ENCODE data around the gene GCC2.

The GCC2 gene, protein sequence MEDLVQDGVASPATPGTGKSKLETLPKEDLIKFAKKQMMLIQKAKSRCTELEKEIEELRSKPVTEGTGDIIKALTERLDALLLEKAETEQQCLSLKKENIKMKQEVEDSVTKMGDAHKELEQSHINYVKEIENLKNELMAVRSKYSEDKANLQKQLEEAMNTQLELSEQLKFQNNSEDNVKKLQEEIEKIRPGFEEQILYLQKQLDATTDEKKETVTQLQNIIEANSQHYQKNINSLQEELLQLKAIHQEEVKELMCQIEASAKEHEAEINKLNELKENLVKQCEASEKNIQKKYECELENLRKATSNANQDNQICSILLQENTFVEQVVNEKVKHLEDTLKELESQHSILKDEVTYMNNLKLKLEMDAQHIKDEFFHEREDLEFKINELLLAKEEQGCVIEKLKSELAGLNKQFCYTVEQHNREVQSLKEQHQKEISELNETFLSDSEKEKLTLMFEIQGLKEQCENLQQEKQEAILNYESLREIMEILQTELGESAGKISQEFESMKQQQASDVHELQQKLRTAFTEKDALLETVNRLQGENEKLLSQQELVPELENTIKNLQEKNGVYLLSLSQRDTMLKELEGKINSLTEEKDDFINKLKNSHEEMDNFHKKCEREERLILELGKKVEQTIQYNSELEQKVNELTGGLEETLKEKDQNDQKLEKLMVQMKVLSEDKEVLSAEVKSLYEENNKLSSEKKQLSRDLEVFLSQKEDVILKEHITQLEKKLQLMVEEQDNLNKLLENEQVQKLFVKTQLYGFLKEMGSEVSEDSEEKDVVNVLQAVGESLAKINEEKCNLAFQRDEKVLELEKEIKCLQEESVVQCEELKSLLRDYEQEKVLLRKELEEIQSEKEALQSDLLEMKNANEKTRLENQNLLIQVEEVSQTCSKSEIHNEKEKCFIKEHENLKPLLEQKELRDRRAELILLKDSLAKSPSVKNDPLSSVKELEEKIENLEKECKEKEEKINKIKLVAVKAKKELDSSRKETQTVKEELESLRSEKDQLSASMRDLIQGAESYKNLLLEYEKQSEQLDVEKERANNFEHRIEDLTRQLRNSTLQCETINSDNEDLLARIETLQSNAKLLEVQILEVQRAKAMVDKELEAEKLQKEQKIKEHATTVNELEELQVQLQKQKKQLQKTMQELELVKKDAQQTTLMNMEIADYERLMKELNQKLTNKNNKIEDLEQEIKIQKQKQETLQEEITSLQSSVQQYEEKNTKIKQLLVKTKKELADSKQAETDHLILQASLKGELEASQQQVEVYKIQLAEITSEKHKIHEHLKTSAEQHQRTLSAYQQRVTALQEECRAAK (N-terminal part only)

GRCh38 chr2:108448678-108449409, at the start of gene GCC2:
TSS of gene GCC2 (plus strand) at chr2:108449206. CDS start at chr2:108449275, 69 bp downstream.
- DNase-seq (ENCODE audit: low read depth): peak; percentile 64
- peak within 1 kb of the TSS; percentile 71 for H3K4me3 ChIP-seq (ENCODE audit: control insufficient read depth, low read depth, low read length)
- no peak for TF ChIP-seq CTCF (IDR thresholded peaks at IDR 0.05; ENCODE audit: control insufficient read depth, insufficient read depth, low read depth, low read length, missing control alignments)

DNA sequence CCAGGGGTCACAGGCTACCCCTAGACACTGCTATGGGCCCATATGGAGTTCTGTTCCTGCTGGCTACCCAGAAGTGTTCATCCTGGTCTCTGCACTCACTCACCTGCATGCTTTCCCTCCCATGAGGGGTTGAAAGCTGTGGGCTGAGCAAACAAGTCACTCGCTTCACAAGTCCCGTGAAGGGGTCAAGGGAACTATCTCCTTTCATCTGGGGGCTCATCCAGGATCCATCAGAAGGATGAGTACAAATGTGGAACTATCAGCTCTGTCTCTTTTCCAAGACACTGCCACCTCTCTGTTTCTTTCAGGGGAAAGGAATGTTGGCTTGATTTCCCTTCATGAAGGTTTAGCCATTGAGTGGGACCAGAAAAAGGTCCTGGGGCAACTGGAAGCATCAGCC, 49.5 kb upstream of the GCC2 start:
- no peak for DNase-seq (ENCODE audit: low read depth)
- no peak overlapping the region for H3K4me3 ChIP-seq (ENCODE audit: control insufficient read depth, low read depth, low read length)
- no peak for TF ChIP-seq CTCF (IDR thresholded peaks at IDR 0.05; ENCODE audit: control insufficient read depth, insufficient read depth, low read depth, low read length, missing control alignments)

DNA sequence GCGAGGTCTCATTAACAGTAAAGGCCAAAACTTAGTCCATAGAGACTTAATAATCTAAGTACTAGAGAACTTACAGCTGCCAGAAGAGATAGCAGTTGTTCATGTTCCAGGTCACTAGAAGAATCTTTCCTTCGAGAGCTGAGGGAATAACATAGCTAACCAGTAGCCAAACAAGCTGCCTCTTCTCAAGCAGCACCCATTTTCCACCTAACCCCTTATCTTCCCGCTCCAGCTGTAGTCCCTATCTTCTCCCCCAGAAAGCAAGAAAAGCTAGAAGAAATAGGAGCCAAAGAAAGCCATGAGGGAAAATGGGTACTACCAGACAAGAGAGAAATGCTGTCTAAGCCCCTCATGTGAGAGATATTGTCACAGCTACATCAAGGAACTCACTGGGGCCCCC, 47.2 kb upstream of the GCC2 start:
- no peak for TF ChIP-seq CTCF (IDR thresholded peaks at IDR 0.05; ENCODE audit: control insufficient read depth, insufficient read depth, low read depth, low read length, missing control alignments)
- DNase-seq (ENCODE audit: low read depth): no peak
- no peak overlapping the region for H3K4me3 ChIP-seq (ENCODE audit: control insufficient read depth, low read depth, low read length)

- DNase-seq (ENCODE audit: low read depth): peak; percentile 20
- TF ChIP-seq CTCF (IDR thresholded peaks at IDR 0.05; ENCODE audit: control insufficient read depth, insufficient read depth, low read depth, low read length, missing control alignments): no peak
- H3K4me3 ChIP-seq (ENCODE audit: control insufficient read depth, low read depth, low read length): no peak overlapping the region
Measured at GRCh38 chr2:108403494-108403893, 45.5 kb upstream of the GCC2 start.

GRCh38 chr2:108404784-108405397, 44.1 kb upstream of the GCC2 start:
- DNase-seq (ENCODE audit: low read depth): no peak
- no peak for TF ChIP-seq CTCF (IDR thresholded peaks at IDR 0.05; ENCODE audit: control insufficient read depth, insufficient read depth, low read depth, low read length, missing control alignments)
- H3K4me3 ChIP-seq (ENCODE audit: control insufficient read depth, low read depth, low read length): no peak overlapping the region

Data from AG09309 (cell line).